ENCODE measurements around the gene TBL1XR1. TPM values are rescaled to one million over a fixed set of nuclear protein-coding genes. Genes with fewer than 3 reads are reported as not detected.

TBL1XR1 gene
- total RNA-seq, 1 experiment from 2014 or later, result 180 TPM

GRCh38 chr3:177061369-177061768, 135.9 kb downstream of the TBL1XR1 start:
- TF ChIP-seq YY1 (IDR thresholded peaks at IDR 0.05; ENCODE audit: extremely low read depth, insufficient replicate concordance, low read depth, low read length) (no peak), RAD21 (IDR thresholded peaks at IDR 0.05; ENCODE audit: low read depth) (no peak), POLR2AphosphoS5 (IDR thresholded peaks at IDR 0.05; ENCODE audit: low read depth, low read length) (no peak), ZFX (IDR thresholded peaks at IDR 0.05) (no peak), SP1 (IDR thresholded peaks at IDR 0.05; ENCODE audit: low read depth) (no peak), JUND (IDR thresholded peaks at IDR 0.05) (no peak), EGR1 (IDR thresholded peaks at IDR 0.05; ENCODE audit: low read depth) (no peak), ATF3 (IDR thresholded peaks at IDR 0.05) (no peak), REST (IDR thresholded peaks at IDR 0.05; ENCODE audit: low read depth) (no peak), EZH2phosphoT487 (IDR thresholded peaks at IDR 0.05; ENCODE audit: borderline replicate concordance) (no peak), FOSL1 (IDR thresholded peaks at IDR 0.05; ENCODE audit: low read depth) (no peak), SIN3A (IDR thresholded peaks at IDR 0.05; ENCODE audit: low read depth) (no peak), ELF1 (IDR thresholded peaks at IDR 0.05; ENCODE audit: borderline replicate concordance, low read depth) (no peak), CBX3 (IDR thresholded peaks at IDR 0.05; ENCODE audit: low read depth) (no peak), CTCF (IDR thresholded peaks at IDR 0.05 in 2 of 3, conservative IDR thresholded peaks at IDR 0.05 in 1 of 3; ENCODE audit: borderline replicate concordance in 1 of 3, insufficient read depth in 1 of 3, low read depth in 2 of 3, low read length in 2 of 3) (no peak), TCF7L2 (IDR thresholded peaks at IDR 0.05; ENCODE audit: borderline replicate concordance, extremely low read depth, insufficient read depth, insufficient read length) (no peak), CEBPB (IDR thresholded peaks at IDR 0.05; ENCODE audit: low read depth) (no peak), ZBTB33 (IDR thresholded peaks at IDR 0.05; ENCODE audit: extremely low read depth, insufficient replicate concordance, low read length) (no peak)
- H4K20me1 ChIP-seq (ENCODE audit: insufficient read depth), result no peaks in the 10 kb centered on the region; the same call in 1 of the 2 replicates
- H3K79me2 ChIP-seq (ENCODE audit: insufficient read depth, low read length), result peaks cover 88% of the 10 kb centered on the region
- ATAC-seq, result no peak
- H3K9ac ChIP-seq (ENCODE audit: low read length), result no peak overlapping the region
- no peaks in the 10 kb centered on the region for H3K9me2 ChIP-seq (ENCODE audit: insufficient read depth)
- peaks cover 3% of the 10 kb centered on the region in 2 experiments; a peak in 2 of 4 replicates for H3K4me1 ChIP-seq (ENCODE audit: control insufficient read depth in 1 of 2, insufficient read depth in 2 of 2, low read length in 2 of 2)
- H3K4me2 ChIP-seq (ENCODE audit: low read length), result no peak overlapping the region
- H2AFZ ChIP-seq (ENCODE audit: low read depth, low read length, poor library complexity, severe bottlenecking), result no peak overlapping the region
- H3K36me3 ChIP-seq (ENCODE audit: control insufficient read depth in 1 of 2, insufficient read depth in 2 of 2, low read length in 2 of 2), result no peaks in the 10 kb centered on the region
- no TSS peak for BruUV-seq (replicated peaks)
- intact Hi-C loops (cut with micrococcal nuclease), result no loop called here
- CTCF ChIA-PET, result no interaction called here
- POLR2A ChIA-PET, result no interaction called here
- H3K4me3 ChIP-seq (replicated peaks in 1 of 2; ENCODE audit: low read depth in 1 of 2, low read length in 2 of 2), result no peak overlapping the region
- RAD21 ChIA-PET (ENCODE audit: low non-redundant PET in 1 of 2, low total read pairs in 2 of 2, uncharacterized antibody in 2 of 2, unreplicated experiment in 2 of 2), result no interaction called here
- no peak for DNase-seq (ENCODE audit: low read depth, low spot score)
- no peaks in the 10 kb centered on the region for H3K9me3 ChIP-seq (ENCODE audit: control insufficient read depth in 1 of 2, insufficient read depth in 1 of 2, low read depth in 1 of 2, low read length in 2 of 2)
- H3K27me3 ChIP-seq (ENCODE audit: insufficient read depth, low read length), result no peaks in the 10 kb centered on the region
- H3K27ac ChIP-seq (ENCODE audit: low read depth, low read length), result no peak overlapping the region

Measured in HCT116 (cell line).